Measurements from ENCODE around the gene OSTM1. TPM values are rescaled to one million over a fixed set of nuclear protein-coding genes. Genes with fewer than 3 reads are reported as not detected.
"Not testable (repeated sequence)": the region's sequence is repeated elsewhere in the genome, so short reads cannot be mapped to it uniquely, and the experiment has no call there.

OSTM1 gene
- polyA plus RNA-seq, 1 of the 3 experiments (the other 2 are of a cell fraction): 10.1 TPM

DNA sequence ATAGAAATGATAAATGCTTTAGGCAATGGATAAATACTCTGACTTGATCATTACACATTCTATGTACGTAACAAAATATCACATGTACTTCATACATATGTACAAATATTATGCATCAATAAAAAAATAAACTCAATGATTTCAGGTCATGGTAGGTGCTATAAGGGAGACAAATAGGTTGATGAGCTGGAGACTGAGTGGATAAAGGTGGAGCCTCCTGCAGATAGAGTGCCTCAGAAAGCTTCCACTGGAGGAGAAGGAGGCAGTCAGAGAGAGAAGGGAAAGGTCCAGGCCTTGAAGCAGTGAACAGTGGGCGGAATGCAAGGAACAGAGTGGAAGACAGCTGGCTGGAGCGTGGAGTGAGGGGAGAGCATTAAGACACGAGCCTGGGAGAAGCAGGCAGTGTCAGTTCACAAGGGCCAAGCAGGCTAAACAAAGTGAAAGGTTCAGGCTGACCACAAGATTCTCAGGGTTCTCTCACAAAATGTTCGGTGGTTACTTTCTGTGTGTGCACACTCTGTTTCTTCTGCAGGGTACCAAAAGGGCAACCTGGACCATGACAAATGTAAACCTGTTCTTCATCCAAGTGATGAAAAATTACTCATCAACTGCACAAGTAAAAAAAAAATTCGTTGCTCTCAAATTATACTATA is 60.6 kb downstream of the OSTM1 start (continued):
- TF ChIP-seq, protein P1, sequence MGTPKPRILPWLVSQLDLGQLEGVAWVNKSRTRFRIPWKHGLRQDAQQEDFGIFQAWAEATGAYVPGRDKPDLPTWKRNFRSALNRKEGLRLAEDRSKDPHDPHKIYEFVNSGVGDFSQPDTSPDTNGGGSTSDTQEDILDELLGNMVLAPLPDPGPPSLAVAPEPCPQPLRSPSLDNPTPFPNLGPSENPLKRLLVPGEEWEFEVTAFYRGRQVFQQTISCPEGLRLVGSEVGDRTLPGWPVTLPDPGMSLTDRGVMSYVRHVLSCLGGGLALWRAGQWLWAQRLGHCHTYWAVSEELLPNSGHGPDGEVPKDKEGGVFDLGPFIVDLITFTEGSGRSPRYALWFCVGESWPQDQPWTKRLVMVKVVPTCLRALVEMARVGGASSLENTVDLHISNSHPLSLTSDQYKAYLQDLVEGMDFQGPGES (IDR thresholded peaks at IDR 0.05; ENCODE audit: low read depth, low read length): no peak
- TF ChIP-seq FOXM1 (IDR thresholded peaks at IDR 0.05; ENCODE audit: low read depth): no peak
- TF ChIP-seq JUND (IDR thresholded peaks at IDR 0.05): no peak
- no peak for TF ChIP-seq MEF2A (IDR thresholded peaks at IDR 0.05; ENCODE audit: borderline replicate concordance, low read depth)
- no peak for TF ChIP-seq CHD2 (IDR thresholded peaks at IDR 0.05; ENCODE audit: low read length, partially characterized antibody)
- TF ChIP-seq RCOR1 (IDR thresholded peaks at IDR 0.05; ENCODE audit: low read length): no peak
- no peak for TF ChIP-seq SMC3 (IDR thresholded peaks at IDR 0.05; ENCODE audit: low read depth, low read length)
- no peak for TF ChIP-seq EZH2phosphoT487 (IDR thresholded peaks at IDR 0.05; ENCODE audit: borderline replicate concordance, low read depth)

DNA sequence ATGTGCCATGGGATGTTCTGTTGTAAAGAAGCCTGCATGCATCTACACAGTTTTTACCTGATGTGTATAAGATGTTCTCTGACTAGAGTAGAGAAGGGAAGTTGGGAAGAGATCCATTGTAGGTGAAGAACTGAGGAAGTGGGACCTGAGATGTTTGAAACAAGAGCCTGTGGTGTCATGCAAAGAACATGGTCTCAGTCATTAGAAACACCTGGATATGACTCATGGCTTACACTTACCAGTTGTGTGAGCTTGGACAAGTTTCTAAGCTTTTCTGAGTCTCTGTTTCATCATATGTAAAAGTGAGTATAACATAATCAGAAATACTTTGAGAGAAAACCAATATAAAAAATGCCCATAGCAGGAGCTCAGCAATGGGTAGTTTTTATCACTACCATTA is 64.6 kb downstream of the OSTM1 start:
- ChIA-PET CTCF (interaction anchor here (0.7 to 1.0 kb wide), 3 partner anchors 18 to 241 kb away, joined by 3 to 4 read pairs (median 3); no protein-coding TSS in a partner anchor), POLR2A (no interaction called here)
- H3K9ac ChIP-seq: no peak overlapping the region
- H2AFZ ChIP-seq (ENCODE audit: low read depth): no peak overlapping the region
- H3K27me3 ChIP-seq (ENCODE audit: insufficient read depth): no peaks in the 10 kb centered on the region
- no peak overlapping the region for H3K27ac ChIP-seq (ENCODE audit: low read depth in 2 of 2, low read length in 1 of 2)
- TF ChIP-seq, protein P1 (IDR thresholded peaks at IDR 0.05; ENCODE audit: low read depth, low read length): no peak
- TF ChIP-seq NFIC (IDR thresholded peaks at IDR 0.05; ENCODE audit: borderline replicate concordance) (no peak), GABPA (IDR thresholded peaks at IDR 0.05; ENCODE audit: low read depth) (no peak), TAF1 (IDR thresholded peaks at IDR 0.05; ENCODE audit: borderline replicate concordance, low read depth, low read length) (no peak), TCF12 (IDR thresholded peaks at IDR 0.05) (no peak), RFX5 (IDR thresholded peaks at IDR 0.05; ENCODE audit: low read length) (no peak), EZH2phosphoT487 (IDR thresholded peaks at IDR 0.05; ENCODE audit: borderline replicate concordance, low read depth) (no peak), EP300 (IDR thresholded peaks at IDR 0.05; ENCODE audit: borderline replicate concordance in 1 of 2, low read depth in 1 of 2, low read length in 1 of 2) (no peak), SIN3A (IDR thresholded peaks at IDR 0.05; ENCODE audit: borderline replicate concordance, low read depth, low read length) (no peak)
- TF ChIP-seq, protein P2, sequence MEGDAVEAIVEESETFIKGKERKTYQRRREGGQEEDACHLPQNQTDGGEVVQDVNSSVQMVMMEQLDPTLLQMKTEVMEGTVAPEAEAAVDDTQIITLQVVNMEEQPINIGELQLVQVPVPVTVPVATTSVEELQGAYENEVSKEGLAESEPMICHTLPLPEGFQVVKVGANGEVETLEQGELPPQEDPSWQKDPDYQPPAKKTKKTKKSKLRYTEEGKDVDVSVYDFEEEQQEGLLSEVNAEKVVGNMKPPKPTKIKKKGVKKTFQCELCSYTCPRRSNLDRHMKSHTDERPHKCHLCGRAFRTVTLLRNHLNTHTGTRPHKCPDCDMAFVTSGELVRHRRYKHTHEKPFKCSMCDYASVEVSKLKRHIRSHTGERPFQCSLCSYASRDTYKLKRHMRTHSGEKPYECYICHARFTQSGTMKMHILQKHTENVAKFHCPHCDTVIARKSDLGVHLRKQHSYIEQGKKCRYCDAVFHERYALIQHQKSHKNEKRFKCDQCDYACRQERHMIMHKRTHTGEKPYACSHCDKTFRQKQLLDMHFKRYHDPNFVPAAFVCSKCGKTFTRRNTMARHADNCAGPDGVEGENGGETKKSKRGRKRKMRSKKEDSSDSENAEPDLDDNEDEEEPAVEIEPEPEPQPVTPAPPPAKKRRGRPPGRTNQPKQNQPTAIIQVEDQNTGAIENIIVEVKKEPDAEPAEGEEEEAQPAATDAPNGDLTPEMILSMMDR (IDR thresholded peaks at IDR 0.05): no peak
- TF ChIP-seq, protein P3, sequence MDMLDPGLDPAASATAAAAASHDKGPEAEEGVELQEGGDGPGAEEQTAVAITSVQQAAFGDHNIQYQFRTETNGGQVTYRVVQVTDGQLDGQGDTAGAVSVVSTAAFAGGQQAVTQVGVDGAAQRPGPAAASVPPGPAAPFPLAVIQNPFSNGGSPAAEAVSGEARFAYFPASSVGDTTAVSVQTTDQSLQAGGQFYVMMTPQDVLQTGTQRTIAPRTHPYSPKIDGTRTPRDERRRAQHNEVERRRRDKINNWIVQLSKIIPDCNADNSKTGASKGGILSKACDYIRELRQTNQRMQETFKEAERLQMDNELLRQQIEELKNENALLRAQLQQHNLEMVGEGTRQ (IDR thresholded peaks at IDR 0.05; ENCODE audit: borderline replicate concordance, low read depth, low read length): no peak
- H3K79me2 ChIP-seq (ENCODE audit: insufficient read depth): no peaks in the 10 kb centered on the region
- H3K9me3 ChIP-seq: no peaks in the 10 kb centered on the region
- no peaks in the 10 kb centered on the region for H3K9me2 ChIP-seq
- no peak overlapping the region for H3K4me2 ChIP-seq
- no peaks in the 10 kb centered on the region for H3F3A ChIP-seq (replicated peaks; ENCODE audit: insufficient read depth)
- H3K36me3 ChIP-seq (replicated peaks in 1 of 2; ENCODE audit: control insufficient read depth in 1 of 2, insufficient read depth in 2 of 2, low read length in 1 of 2): no peaks in the 10 kb centered on the region
- DNase-seq: no peak
- H4K20me1 ChIP-seq (ENCODE audit: insufficient read depth): no peaks in the 10 kb centered on the region
- no peak overlapping the region for H3K4me3 ChIP-seq (ENCODE audit: low read depth in 2 of 2, low read length in 1 of 2)
- H3K4me1 ChIP-seq (ENCODE audit: control insufficient read depth in 1 of 2, insufficient read depth in 2 of 2, low read depth in 1 of 2, low read length in 1 of 2): no peaks in the 10 kb centered on the region

DNA sequence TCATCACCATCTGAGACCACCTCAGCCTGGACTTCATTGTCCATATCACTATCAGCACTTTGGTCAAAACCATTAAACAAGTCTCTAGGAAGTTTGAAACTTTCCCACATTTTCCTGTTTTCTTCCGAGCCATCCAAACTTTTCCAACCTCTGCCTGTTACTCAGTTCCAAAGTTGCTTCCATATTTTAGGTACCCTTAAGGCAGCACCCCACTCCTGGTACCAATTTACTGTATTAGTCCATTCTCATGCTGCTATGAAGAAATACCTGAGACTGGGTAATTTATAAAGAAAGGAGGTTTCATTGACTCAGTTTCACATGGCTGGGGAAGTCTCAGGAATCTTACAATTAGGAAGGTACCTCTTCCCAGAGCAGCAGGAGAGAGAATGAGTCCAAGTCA is 65.3 kb downstream of the OSTM1 start:
- H3K9me3 ChIP-seq; H3K27ac ChIP-seq (ENCODE audit: low read depth in 2 of 2, low read length in 1 of 2); DNase-seq; H3K9ac ChIP-seq; H3F3A ChIP-seq (replicated peaks; ENCODE audit: insufficient read depth); H2AFZ ChIP-seq (ENCODE audit: low read depth); H3K9me2 ChIP-seq; H3K4me3 ChIP-seq (ENCODE audit: low read depth in 2 of 2, low read length in 1 of 2); H3K4me1 ChIP-seq (ENCODE audit: control insufficient read depth in 1 of 2, insufficient read depth in 2 of 2, low read depth in 1 of 2, low read length in 1 of 2); H3K36me3 ChIP-seq (replicated peaks in 1 of 2; ENCODE audit: control insufficient read depth in 1 of 2, insufficient read depth in 2 of 2, low read length in 1 of 2); H3K79me2 ChIP-seq (ENCODE audit: insufficient read depth); POLR2A ChIA-PET; H4K20me1 ChIP-seq (ENCODE audit: insufficient read depth); H3K27me3 ChIP-seq (ENCODE audit: insufficient read depth); H3K4me2 ChIP-seq: not testable (repeated sequence)
- 53% methylated on average over 1 of the region's 1 CpG for WGBS (ENCODE audit: low lambda C conversion rate)
- CTCF ChIA-PET: interaction anchor here (1.0 kb wide), 1 partner anchor 17 kb away, joined by 3 read pairs; no protein-coding TSS in a partner anchor

Measured in SK-N-SH (cell line).